Ectodermal cell (in vitro differentiated cells): ENCODE measurements around the gene UBR7.

ENCODE experiments used
- H3K27ac ChIP-seq: 2 replicates; pipeline ENCODE4 v1.7.0; 2013; ENCODE audit warnings: mild to moderate bottlenecking, low read depth, low read length; ENCODE audit not compliant: insufficient read depth, poor library complexity, severe bottlenecking
- H3K27me3 ChIP-seq: 2 replicates; pipeline ENCODE4 v1.7.0; 2013; ENCODE audit warnings: mild to moderate bottlenecking, low read length; ENCODE audit not compliant: insufficient read depth, control insufficient read depth, poor library complexity, severe bottlenecking
- H3K36me3 ChIP-seq: one replicate; pipeline ENCODE4 v1.7.0; 2013; ENCODE audit warnings: low read length; ENCODE audit not compliant: control insufficient read depth, insufficient read depth
- H3K4me1 ChIP-seq: one replicate; pipeline ENCODE4 v1.7.0; 2013; ENCODE audit warnings: low read length; ENCODE audit not compliant: control insufficient read depth, insufficient read depth
- H3K4me3 ChIP-seq: 2 replicates; pipeline ENCODE4 v1.7.0; 2013; ENCODE audit warnings: low read depth, low read length, control low read depth; ENCODE audit not compliant: insufficient read depth
- H3K9me3 ChIP-seq: 2 replicates; pipeline ENCODE4 v1.7.0; 2013; ENCODE audit warnings: mild to moderate bottlenecking, low read length, moderate library complexity; ENCODE audit not compliant: control insufficient read depth
- WGBS, 2 experiments: methylation state at CpG; one replicate each; pipeline ENCODE4 v1.1.7; 2013; ENCODE audit warnings: missing lambda C conversion rate in 2 of 2; 5-methylcytosine and 5-hydroxymethylcytosine counted together

The UBR7 gene

GRCh38 chr14:93249128-93249831 is 42.2 kb downstream of the UBR7 start:
- WGBS, 2 experiments = 92 to 96% methylated on average over 7 of the region's 7 CpGs
- peaks cover 21% of the 10 kb centered on the region for H3K36me3 ChIP-seq
- H3K27me3 ChIP-seq = no peaks in the 10 kb centered on the region
- H3K4me1 ChIP-seq = no peaks in the 10 kb centered on the region
- no peaks in the 10 kb centered on the region for H3K9me3 ChIP-seq
- no peak overlapping the region for H3K27ac ChIP-seq
- H3K4me3 ChIP-seq = no peak overlapping the region

- 100% methylated on average over 2 of the region's 2 CpGs; no CpG with 5 or more reads in 1 of the 2 experiments for WGBS, 2 experiments
- H3K36me3 ChIP-seq = no peaks in the 10 kb centered on the region
Measured at GRCh38 chr14:93262446-93262845, 55.4 kb downstream of the UBR7 start.

GRCh38 chr14:93263416-93263815 is 56.4 kb downstream of the UBR7 start:
- H3K27me3 ChIP-seq = no peaks in the 10 kb centered on the region
- H3K4me3 ChIP-seq = no peak overlapping the region
- H3K4me1 ChIP-seq = no peaks in the 10 kb centered on the region
- no peak overlapping the region for H3K27ac ChIP-seq
- H3K36me3 ChIP-seq = no peaks in the 10 kb centered on the region
- WGBS, 2 experiments = 94 to 95% methylated on average over 1 of the region's 1 CpG
- no peaks in the 10 kb centered on the region for H3K9me3 ChIP-seq

More at GRCh38 chr14:93262446-93262845, 55.4 kb downstream of the UBR7 start:
- Histone ChIP-seq H3K27me3 (no peaks in the 10 kb centered on the region), H3K27ac (no peak overlapping the region), H3K4me1 (no peaks in the 10 kb centered on the region), H3K4me3 (no peak overlapping the region), H3K9me3 (no peaks in the 10 kb centered on the region)

- Histone ChIP-seq H3K9me3 (no peaks in the 10 kb centered on the region), H3K27ac (no peak overlapping the region), H3K4me3 (no peak overlapping the region), H3K4me1 (peaks cover 3% of the 10 kb centered on the region), H3K27me3 (no peaks in the 10 kb centered on the region), H3K36me3 (no peaks in the 10 kb centered on the region)
- 86 to 92% methylated on average over 6 of the region's 6 CpGs for WGBS, 2 experiments
Measured at GRCh38 chr14:93266127-93266526, 59.1 kb downstream of the UBR7 start.

GRCh38 chr14:93267149-93267711 is 60.2 kb downstream of the UBR7 start:
- Histone ChIP-seq H3K4me1 (peaks cover 3% of the 10 kb centered on the region), H3K9me3 (no peaks in the 10 kb centered on the region), H3K27me3 (no peaks in the 10 kb centered on the region), H3K27ac (no peak overlapping the region), H3K36me3 (no peaks in the 10 kb centered on the region), H3K4me3 (no peak overlapping the region)
- 91% methylated on average over 3 of the region's 3 CpGs for WGBS, 2 experiments

GRCh38 chr14:93268406-93268805 is 61.4 kb downstream of the UBR7 start:
- 93 to 100% methylated on average over 1 of the region's 1 CpG for WGBS, 2 experiments
- H3K4me3 ChIP-seq = no peak overlapping the region
- no peaks in the 10 kb centered on the region for H3K36me3 ChIP-seq

GRCh38 chr14:93269341-93270068 is 62.4 kb downstream of the UBR7 start:
- H3K36me3 ChIP-seq = no peaks in the 10 kb centered on the region
- peaks cover 3% of the 10 kb centered on the region for H3K4me1 ChIP-seq
- no peak overlapping the region for H3K4me3 ChIP-seq
- H3K27ac ChIP-seq = peak overlapping the region; percentile 62
- no peaks in the 10 kb centered on the region for H3K27me3 ChIP-seq
- WGBS, 2 experiments = 85 to 89% methylated on average over 9 to 10 of the region's 10 CpGs
- no peaks in the 10 kb centered on the region for H3K9me3 ChIP-seq

More at GRCh38 chr14:93268406-93268805, 61.4 kb downstream of the UBR7 start:
- H3K27ac ChIP-seq = no peak overlapping the region
- H3K27me3 ChIP-seq = no peaks in the 10 kb centered on the region
- H3K4me1 ChIP-seq = peaks cover 3% of the 10 kb centered on the region
- H3K9me3 ChIP-seq = no peaks in the 10 kb centered on the region

- H3K4me1 ChIP-seq = peaks cover 3% of the 10 kb centered on the region
- H3K27me3 ChIP-seq = no peaks in the 10 kb centered on the region
- no peaks in the 10 kb centered on the region for H3K9me3 ChIP-seq
- 91 to 92% methylated on average over 6 of the region's 6 CpGs for WGBS, 2 experiments
- H3K36me3 ChIP-seq = no peaks in the 10 kb centered on the region
- H3K4me3 ChIP-seq = no peak overlapping the region
- H3K27ac ChIP-seq = no peak overlapping the region
Measured at GRCh38 chr14:93271111-93271510, 64.1 kb downstream of the UBR7 start.

- Histone ChIP-seq H3K36me3 (no peaks in the 10 kb centered on the region), H3K27ac (no peak overlapping the region), H3K4me1 (peaks cover 3% of the 10 kb centered on the region), H3K9me3 (no peaks in the 10 kb centered on the region), H3K4me3 (no peak overlapping the region), H3K27me3 (no peaks in the 10 kb centered on the region)
- 94 to 97% methylated on average over 3 of the region's 3 CpGs for WGBS, 2 experiments
Measured at GRCh38 chr14:93274055-93274806, 67.2 kb downstream of the UBR7 start.
